NCI-H2227 (cell line): ENCODE data around the gene ANO4.
A peak's percentile ranks its signal among the peaks of the same experiment; 100 is the strongest.

Experiments used
- DNase-seq: peaks from one replicate; lab custom pipeline; 2025; ENCODE audit not compliant: unreplicated experiment; lab: John Stamatoyannopoulos, UW

The ANO4 gene

DNA sequence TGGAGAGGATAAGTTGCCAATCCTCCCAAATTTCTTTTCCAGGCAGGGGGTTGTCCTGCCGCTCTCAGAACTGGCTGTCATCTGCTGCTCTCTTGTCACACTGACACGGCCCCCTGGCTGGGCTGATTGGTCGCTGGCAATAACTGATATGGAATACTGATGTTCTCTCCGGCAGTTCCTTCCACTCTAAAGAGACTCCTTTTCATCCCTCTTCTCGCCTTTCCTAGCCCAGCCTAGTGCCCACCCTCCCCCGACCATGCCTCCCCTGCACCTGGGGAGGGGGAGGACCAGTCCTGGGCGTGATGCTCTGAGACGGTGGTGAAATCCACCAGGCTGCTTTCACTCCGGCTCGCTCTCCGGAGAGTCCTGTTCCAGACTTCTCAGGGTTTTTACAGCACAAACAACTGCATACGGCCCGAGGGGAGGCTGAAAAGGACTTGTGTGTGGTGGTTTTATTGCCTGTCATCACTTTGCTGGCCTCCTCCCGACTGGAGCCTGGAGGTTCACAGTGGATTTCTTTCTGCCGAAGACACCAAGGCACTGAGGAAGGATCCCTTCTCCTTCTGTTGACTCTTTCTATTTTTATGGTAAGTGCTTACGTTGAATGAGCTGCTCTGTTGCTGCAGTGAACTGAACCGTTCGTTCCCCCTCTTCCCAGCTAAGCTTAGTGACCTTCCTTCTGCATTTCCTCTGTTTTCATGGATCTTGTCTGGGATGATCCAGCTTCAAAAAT is at the start of gene ANO4:
Gene ANO4 (plus strand): TSS at position 336 of the 733 bp plus-strand sequence. CDS start 107,010 bp downstream, outside the sequence.
- peak; percentile 54 for DNase-seq

DNA sequence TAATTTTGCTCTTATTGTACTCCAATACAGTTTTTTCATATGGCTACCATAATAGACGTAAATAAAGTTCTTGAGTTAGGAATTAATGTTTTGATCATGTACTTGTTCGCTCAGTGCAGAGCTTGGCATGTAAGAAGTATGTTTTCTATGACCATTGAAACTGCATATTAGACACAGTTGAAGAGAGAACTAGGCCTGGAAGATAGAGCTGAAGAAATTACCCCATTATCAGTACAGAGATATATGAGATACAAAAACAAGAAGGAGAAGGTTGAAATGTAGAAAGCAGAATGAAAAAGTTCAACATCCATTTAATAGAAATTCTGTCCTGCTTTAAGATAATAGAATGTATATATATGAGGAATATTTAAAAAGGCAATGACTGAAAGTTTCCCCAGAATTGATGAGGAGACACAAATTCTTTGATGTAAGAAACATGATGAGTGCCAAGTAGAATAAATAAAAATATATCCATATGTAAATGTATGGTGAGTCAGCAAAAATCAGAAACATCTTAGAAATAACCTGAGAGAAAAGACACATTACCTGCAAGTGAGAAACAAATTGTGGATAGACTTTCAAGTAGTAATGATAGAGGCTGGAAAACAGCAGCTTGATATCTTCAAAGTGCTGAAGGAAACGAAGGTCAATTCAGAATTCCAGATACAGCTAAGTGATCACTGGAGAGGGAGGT is 49.1 kb upstream of the ANO4 start:
- no peak for DNase-seq

DNA sequence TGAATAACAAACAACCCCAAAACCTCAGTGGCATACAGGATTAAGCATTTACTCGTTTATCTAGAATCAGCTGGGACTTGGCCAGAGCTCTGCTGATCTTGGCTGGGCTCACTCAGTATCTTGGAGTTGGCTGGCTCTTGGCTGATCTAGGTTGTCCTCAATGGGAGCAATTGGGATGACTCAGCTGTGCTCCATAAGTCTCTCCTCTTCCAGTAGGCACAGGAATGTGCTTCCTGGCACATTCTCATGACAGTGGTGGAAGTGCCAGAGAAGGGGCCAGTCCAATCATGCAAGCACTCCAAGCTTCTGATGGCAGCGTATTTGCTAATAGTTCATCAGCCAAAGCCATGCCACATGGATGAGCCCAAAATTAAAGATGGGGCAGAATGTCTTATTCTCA is 41.7 kb upstream of the ANO4 start:
- DNase-seq = no peak

DNA sequence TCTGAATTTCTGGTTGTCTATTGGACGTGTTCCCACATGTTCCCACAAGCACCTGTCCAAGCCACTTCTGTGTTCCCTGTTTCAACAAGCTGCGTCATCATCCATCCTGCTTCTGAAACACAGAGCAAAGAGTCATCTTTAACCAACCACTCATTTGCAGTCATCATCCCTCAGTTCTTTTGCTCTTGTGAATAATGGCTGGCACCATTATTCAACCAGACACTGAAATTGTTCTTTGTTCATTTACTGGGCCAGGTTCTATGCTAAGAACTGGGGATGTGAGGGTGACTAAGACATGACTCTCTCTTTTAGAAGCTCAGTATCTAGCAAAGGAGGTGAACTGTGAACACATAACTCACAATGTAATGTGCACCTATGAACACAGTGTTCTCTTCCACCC is 40.7 kb upstream of the ANO4 start:
- DNase-seq = no peak

DNA sequence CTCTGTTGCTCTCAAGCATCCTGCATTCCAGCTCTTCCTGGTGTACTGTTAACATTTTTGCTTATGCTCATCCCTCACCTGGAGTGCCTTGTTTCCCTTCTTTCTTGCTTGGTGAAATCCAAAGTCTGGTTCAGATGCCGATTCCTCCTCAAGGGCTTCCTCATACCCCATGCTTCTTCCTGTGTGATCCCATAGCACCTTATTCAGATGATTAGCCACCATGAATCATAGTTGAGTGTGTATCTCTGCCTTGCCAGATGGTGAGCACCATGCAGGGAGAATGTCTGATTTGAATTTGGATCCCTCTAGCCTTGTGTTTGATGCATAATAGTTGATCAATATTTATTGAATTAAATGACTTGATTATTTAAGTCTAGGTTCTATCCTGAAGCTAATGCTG is 39.4 kb upstream of the ANO4 start:
- no peak for DNase-seq

DNA sequence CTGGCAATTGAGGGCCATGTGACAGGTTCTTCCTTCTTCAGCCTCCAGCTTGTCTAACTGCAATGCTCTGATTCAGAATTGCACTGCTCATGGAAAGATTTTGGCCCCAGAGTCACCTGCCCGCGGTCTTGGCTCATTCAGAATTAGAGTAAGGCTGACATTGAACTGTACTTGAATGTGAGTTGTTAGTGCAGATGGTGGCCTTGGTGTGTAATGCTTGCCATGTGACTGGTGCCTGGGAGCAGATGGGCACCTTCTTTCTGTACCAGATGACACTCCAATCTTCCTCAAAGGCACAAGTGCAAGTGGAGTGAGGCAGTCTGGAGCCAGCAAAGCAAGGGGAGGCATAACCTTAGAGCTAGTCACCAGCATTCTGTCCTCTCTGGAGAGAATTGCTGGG is 36.5 kb upstream of the ANO4 start:
- no peak for DNase-seq

DNA sequence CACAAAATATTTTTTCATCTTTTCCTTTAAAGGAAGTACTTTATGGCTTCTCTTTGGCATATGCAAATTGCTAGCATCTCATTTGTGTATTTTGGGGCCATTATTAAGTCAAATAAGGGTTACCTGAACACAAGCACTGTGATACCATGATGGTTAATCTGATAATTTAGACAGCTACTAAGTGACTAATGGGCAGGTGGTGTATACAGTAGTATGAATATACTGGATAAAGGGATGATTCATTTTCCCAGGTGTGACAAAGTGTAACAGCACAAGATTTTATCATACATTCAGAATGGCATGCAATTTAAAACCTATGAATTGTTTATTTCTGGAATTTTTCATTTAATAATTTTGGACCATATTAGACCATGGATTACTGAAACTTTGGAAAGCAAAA is 27.2 kb upstream of the ANO4 start:
- no peak for DNase-seq

DNA sequence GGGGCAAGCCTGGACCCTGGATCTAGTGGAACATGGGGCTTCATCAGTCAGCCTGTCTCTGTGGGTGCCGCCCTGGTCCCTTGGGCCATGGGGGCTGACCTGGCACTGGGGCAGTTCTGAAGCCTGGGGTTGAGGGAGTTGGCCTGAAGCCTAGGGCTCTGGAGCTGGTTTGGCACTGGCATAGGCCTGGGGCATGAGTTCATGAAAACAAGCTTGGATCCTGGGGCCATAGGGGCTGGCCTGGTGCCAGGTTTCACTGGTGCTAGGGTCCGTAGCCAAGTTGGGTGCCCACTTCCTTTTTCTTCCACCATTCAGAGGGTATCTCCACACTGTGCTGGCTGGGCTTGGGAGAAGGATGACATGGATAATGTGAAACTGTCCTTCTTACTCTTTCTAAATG is 26.6 kb upstream of the ANO4 start:
- no peak for DNase-seq

DNA sequence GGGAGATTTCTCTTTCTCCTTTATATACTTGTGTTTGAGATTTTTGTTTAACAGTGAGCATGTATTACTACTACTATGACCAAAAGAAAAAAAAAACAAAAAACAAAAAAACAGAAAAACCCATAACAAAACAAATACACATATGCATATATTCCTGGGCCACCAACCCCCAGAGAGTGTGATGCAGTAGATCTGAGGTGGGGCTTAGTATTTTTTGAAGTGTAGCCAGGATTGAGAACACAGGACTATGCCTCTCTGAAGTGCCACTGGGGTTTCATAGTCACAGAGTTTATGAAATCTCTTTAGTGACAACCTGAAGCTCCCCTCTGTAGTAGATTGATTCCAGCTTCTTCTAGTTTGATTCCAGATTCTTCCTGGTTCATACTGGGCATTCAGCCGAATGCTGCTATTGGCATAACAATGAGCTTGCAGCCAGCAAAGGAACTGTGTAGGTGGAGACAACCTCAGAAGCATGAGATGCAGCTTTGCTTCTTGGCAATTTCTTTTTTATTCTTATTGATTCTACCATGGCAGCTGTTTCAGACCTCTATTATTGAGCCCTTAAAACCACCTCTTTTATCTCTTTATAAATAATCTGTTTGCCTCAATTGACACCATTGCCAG is 15.5 kb upstream of the ANO4 start:
- DNase-seq = no peak

DNA sequence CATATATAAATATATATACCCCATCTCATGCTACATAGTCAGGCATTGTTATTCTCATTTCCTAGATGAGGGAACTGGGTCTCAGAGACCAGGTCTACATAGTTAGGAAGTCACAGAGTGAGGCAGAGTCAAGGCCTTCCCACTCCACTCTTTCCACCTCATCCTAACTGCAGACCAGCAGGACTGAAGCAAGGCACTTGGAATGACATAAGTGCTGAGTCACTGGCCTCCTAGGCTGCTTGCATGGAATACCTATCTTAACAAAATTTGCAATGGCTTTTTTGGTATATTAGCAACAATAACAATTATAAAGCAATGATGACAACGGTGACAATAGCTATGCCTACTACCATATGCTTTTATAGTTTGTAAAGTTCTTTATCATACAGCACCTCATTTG is 5.4 kb upstream of the ANO4 start:
- DNase-seq = no peak

DNA sequence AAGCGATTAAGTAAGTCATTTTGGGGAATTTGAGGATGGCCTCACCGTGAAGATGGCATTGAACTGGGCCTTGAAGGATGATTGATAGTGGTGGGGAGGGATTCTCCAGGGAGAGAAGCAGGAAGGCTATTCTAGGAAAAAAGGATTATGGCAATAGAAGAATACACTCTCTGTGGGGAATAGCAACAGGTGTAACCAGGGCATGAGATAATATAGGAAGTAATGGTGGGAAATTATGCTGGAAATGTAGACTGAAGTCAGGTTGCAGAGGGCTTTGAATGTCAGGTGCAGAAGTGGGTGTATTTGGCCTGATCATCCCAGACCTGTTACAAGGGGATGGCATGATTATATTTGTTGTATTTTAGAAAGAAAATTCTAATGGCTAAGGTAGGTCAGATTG is 4.6 kb upstream of the ANO4 start:
- no peak for DNase-seq

DNA sequence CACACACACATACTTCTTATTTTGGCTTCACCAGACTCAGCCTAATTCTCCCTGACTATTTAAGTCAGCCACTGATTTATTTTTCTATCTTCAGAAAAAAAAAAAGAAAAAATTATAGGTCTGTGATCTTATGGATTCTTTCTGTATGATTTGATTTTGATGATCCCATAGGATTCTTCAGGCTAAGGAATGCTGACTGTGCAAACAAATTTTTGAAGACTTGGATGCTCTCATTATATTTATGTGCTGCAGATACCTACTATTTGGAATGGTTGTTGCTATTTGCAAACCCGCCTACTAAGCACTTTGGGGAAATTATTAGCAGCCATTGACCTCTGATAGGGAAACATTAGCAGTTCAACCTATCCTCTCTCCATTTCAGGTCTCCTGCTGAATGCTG is 4.0 kb upstream of the ANO4 start:
- no peak for DNase-seq

DNA sequence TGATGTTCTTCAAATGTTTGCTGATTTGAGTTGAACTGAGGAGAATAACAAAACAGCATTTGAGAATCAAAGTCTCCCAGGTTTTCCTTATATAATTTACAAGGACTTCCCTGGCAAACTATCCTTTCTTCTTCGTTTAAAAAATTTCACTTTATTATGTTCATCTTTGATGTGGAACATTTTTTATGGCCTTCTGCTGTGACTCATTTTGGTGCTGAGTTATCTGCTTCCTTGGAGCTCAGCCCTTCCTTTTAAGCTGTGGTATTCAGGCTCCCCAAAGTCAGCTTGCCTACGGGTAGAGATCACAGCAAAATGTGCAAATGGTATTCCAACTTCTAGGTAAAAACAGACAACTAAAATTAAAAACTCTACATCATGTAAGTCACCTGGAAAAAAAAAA is 1.4 kb upstream of the ANO4 start:
- no peak for DNase-seq

DNA sequence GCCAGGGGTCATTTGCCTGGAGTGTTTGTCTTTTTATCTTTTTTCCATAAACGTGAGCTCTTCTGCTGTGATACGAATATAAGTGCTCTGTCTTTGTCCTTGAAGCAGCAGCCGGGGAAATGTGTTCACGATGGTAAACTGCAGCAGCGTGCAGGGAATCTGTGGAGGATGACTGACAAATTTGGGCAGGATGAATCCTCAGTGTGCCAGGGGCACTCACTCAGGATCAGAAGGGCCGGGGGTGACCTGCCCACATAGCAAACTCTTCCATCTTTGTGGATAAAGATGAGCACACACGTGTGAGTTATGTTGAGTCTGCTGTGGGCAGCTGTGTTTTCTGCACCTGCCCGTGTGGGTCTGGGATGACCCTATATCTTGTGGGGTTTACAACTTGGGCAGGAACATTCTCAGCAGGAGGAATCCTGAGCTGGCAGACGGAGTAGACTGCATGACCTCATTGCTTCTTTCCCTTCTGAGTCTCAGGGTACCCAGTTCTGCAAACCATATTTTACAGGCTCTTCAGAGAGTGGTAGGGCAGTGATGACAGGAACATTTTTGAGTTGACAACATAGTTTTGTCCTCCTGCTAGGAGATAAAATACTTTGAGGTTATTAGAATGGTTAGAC is 711 bp downstream of the ANO4 start:
- DNase-seq = no peak

DNA sequence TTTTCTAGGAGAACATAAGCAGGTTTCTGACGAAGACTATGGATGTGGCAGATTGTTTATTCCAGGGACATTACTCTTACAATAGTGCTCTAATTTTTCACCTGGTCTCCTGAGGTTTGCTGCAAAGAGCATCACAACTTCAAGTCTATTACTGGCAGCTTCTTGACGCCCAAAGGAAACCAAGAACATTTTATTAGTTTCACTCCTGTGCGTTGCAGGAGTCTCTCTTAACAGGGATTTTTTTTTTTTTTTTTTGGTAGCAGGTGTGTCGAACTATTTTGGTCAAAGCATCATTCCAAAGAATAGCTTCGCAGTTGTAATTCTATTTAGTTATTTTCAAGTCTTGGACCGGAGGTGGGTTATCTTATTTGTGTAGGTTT is 1.2 kb downstream of the ANO4 start:
- DNase-seq = no peak

DNA sequence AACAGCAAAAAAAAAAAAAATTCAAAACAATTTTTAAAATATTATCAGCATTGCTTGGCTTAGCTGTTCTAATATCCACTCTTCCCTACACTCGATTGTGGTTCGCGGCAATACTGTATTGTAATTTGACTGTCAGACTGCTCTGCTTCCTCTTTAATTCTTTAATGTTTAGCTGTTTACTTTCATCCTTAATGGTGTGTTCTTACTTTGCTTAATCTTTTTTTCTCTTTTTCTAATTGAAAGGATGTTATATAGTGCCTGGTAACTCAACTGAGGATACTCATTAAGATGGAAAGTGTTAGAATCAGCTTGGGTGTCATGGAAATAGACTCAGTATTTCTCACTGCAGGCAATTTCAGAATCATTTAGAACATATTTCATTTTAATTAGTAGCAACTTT is 2.0 kb downstream of the ANO4 start:
- DNase-seq = no peak

DNA sequence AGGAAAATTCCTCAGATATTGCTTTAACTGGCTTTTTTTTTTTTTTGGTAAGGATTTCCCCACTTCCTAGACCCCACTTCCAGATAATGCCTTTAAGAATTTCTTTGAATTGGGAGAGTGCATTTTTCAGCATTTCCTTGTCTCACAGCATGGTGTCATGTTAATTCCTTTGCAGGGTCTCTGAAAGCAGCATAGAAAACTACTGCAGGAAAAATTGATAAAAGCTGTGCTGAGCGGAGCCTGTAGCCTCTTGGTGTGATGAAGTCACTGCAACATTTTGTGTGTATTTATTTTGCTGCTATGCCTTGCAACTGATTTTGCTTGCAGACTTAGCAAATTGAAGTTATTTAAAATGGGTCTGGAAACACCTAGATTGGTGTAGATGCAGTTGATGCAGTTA is 2.7 kb downstream of the ANO4 start:
- DNase-seq = peak; percentile 28

DNA sequence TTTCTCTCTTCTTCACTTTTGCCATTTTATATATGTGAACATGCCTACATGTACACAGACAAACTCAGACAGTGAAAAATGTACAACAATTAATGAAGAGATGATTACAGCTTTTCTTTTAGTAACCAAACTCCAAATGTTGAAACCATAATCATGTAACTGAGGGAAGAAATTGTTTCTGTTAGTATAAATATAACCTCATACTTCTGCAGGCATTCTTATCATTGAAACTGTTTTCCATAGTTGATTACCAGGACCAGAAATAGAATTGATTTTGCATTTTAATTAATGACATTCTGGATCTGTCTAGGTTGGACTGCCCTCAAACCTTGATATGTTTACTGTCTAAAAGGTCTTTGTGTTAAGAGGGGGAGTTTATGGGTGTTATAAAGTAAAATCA is 3.2 kb downstream of the ANO4 start:
- no peak for DNase-seq

DNA sequence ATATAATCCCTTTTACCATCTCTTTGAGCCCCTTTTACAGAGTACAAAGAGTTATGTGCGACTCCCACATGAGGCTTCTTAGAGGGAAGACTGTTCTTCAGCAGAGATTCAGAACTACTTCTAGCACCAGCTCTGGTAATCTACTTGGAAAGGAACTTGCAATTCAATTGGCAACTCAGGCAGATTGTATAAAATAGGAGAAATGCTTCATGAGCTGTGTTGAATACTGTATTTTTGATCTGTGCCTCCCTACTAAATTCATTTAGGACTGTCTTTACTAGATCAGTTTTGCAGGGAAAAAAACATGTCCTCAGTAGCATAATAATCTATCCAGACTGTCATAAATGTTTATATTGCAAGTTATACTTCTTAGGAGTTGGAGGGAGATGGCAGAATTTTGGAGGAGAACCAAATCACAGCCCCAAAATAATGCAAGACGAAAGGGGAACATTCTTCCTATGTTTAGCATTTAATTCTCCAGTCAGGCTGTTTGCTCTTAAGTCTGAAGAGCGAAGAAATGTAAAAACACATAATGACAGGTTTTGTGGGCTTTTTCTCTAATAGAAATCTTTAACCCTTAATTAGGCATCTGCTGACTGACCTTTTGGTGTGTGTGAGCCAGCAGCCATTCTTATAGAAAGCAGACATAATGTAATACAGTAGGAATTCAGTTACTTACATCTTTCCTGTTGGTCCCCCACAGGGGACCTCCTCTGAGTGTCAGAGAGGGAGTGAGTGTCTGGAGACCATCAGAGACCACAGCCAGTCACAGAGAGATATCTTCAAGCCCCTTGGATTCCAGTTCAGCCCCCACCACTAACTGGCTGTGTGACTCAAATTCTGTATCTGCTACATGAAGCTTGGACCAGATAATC is 3.9 kb downstream of the ANO4 start:
- peak; percentile 81 for DNase-seq

DNA sequence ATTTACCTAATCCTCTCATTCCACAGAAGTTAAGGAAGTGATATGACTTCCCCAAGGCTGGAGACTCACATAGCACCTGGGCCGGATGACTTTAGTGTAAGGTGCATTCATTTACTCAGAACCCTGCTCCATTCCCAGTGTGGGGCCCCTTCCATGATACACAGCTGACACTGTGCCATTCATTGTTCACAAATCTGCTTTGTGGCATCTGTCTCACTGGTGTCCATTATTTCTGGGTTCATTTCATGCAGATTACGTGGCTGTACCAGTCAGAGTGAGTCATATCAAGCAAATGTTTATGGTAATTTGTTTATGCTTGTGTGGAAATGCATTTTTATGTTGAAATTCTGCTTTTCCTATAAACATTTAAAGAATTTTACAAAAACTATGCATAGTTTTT is 5.2 kb downstream of the ANO4 start:
- DNase-seq = no peak

DNA sequence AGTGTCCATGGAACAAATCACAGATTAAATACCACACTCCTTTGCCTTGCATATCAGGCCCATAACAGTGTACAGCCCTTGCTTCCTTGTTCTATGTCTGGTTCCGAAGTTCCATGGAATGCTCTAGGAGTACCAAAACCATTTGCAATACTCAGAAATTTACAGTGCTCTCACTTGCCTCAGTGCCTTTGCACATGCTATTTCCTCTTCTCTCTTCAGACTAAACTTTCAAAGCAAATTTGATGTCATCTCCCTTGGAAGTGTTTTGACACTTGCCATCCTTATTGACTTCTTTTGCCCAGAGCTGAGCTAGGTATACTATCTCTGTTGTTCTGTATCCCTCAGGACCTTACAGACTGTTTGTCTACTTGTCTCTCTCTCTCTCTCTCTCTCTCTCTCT is 6.1 kb downstream of the ANO4 start:
- DNase-seq = no peak
